Fibroblast of gingiva (primary cell): ENCODE results near the gene C11orf52.

ENCODE experiments used
- DNase-seq: peaks from one replicate; pipeline ENCODE4 v3.0.0-alpha.2; 2011; ENCODE audit warnings: low read depth

The C11orf52 gene

DNA sequence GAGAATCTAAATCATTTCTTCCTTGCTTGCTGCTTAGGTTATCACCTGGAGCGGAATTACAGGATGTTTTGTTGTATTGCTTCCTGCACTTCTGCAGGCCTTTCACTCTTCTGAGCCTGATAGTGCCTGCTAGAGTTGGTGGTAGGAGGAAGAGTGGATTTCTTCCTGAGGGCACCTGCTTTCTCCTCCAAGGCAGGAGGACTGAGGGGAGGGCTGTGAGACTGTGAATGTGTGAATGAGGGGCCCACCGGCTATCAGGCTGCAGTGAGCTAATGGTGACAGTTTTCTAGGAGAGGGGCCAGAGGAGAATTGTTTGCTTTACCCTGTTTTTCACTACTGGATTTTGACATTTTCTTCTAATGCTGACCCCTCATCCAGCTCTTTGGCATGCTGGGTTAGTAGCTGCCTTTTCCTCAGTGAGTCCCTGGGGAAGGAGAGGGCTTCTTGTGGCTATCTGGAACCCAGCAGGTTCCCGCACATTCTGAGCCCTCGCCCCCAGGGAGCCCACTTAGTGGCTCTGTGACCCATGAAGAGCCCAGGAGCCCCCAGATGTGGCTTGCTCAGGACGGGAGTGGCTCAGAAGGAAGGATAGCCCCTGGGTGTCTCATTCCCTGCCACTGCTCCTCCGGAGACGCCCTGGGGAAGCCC is 57.5 kb downstream of the C11orf52 start:
- DNase-seq: no peak
